Mesendoderm (in vitro differentiated cells): ENCODE results near the gene SGK1.
"Not testable (repeated sequence)": the region's sequence is repeated elsewhere in the genome, so short reads cannot be mapped to it uniquely, and the experiment has no call there.

Experiments
- DNase-seq: peaks from one replicate; pipeline ENCODE4 v3.0.0; 2013
- H2AK5ac ChIP-seq: 2 replicates; pipeline ENCODE4 v1.6.1; 2013; ENCODE audit warnings: low read length, inconsistent platforms
- H2BK120ac ChIP-seq: 2 replicates; pipeline ENCODE4 v1.6.1; 2013; ENCODE audit warnings: low read depth, mild to moderate bottlenecking, low read length, moderate library complexity, mixed read lengths
- H2BK15ac ChIP-seq: replicated peaks from 2 replicates; pipeline ENCODE4 v1.6.1; 2013; ENCODE audit warnings: low read depth, mild to moderate bottlenecking, moderate library complexity
- H2BK5ac ChIP-seq: 2 replicates; pipeline ENCODE4 v1.6.1; 2013; ENCODE audit warnings: low read length, inconsistent platforms
- H3K18ac ChIP-seq: 2 replicates; pipeline ENCODE4 v1.6.1; 2013; ENCODE audit warnings: mild to moderate bottlenecking, low read length, mixed read lengths
- H3K23ac ChIP-seq: one replicate; pipeline ENCODE4 v1.6.1; 2013; ENCODE audit warnings: low read length
- H3K27ac ChIP-seq: 2 replicates; pipeline ENCODE4 v1.5.1; 2013; ENCODE audit warnings: low read depth, mild to moderate bottlenecking, inconsistent platforms, low read length, moderate library complexity
- H3K27me3 ChIP-seq: 2 replicates; pipeline ENCODE4 v1.6.1; 2013; ENCODE audit warnings: low read length, control low read depth, mild to moderate bottlenecking, inconsistent platforms; ENCODE audit not compliant: insufficient read depth, poor library complexity
- H3K36me3 ChIP-seq: 2 replicates; pipeline ENCODE4 v1.6.1; 2013; ENCODE audit warnings: low read length, inconsistent platforms; ENCODE audit not compliant: control insufficient read depth, insufficient read depth
- H3K4ac ChIP-seq: one replicate; pipeline ENCODE4 v1.6.1; 2013; ENCODE audit warnings: low read depth, mild to moderate bottlenecking, low read length, moderate library complexity
- H3K4me1 ChIP-seq: 2 replicates; pipeline ENCODE4 v1.6.1; 2013; ENCODE audit warnings: low read depth, low read length, inconsistent platforms; ENCODE audit not compliant: control insufficient read depth
- H3K4me2 ChIP-seq: 2 replicates; pipeline ENCODE4 v1.6.1; 2013; ENCODE audit warnings: low read length
- H3K4me3 ChIP-seq: 2 replicates; pipeline ENCODE4 v1.5.1; 2013; ENCODE audit warnings: mild to moderate bottlenecking, low read length
- H3K56ac ChIP-seq: one replicate; pipeline ENCODE4 v1.6.1; 2013; ENCODE audit warnings: low read length
- H3K79me1 ChIP-seq: 2 replicates; pipeline ENCODE4 v1.6.1; 2013; ENCODE audit warnings: low read length, inconsistent platforms
- H3K79me2 ChIP-seq: 2 replicates; pipeline ENCODE4 v1.6.1; 2013; ENCODE audit warnings: mild to moderate bottlenecking, low read length; ENCODE audit not compliant: control insufficient read depth, insufficient read depth
- H3K9ac ChIP-seq: 2 replicates; pipeline ENCODE4 v1.6.1; 2013; ENCODE audit warnings: low read length, inconsistent platforms
- H4K5ac ChIP-seq: one replicate; pipeline ENCODE4 v1.6.1; 2013; ENCODE audit warnings: low read length
- H4K8ac ChIP-seq: one replicate; pipeline ENCODE4 v1.6.1; 2013; ENCODE audit warnings: low read depth, mild to moderate bottlenecking, control low read depth, low read length, moderate library complexity
- WGBS: extraction: QIAGEN DNeasy Blood & Tissue Kit; methylation state at CpG from one replicate; pipeline ENCODE4 v1.1.7; 2013; ENCODE audit warnings: low lambda C conversion rate, missing lambda C conversion rate; ENCODE audit not compliant: insufficient coverage; ENCODE audit errors: extremely low coverage; 5-methylcytosine and 5-hydroxymethylcytosine counted together

Gene SGK1

GRCh38 chr6:134309227-134309626 lies 8.7 kb downstream of the SGK1 start:
- no peak overlapping the region for H2BK15ac ChIP-seq
- H3K4me3 ChIP-seq, result no peak overlapping the region
- H2BK120ac ChIP-seq, result no peak overlapping the region
- no peak overlapping the region for H3K27ac ChIP-seq
- no peaks in the 10 kb centered on the region for H3K27me3 ChIP-seq
- no peak overlapping the region for H4K8ac ChIP-seq
- H4K5ac ChIP-seq, result no peak overlapping the region
- H3K4me2 ChIP-seq, result no peak overlapping the region
- H3K23ac ChIP-seq, result no peak overlapping the region
- H3K4me1 ChIP-seq, result no peaks in the 10 kb centered on the region
- H2BK5ac ChIP-seq, result no peak overlapping the region
- H3K79me1 ChIP-seq, result no peaks in the 10 kb centered on the region
- no peak overlapping the region for H3K56ac ChIP-seq
- no peak overlapping the region for H3K18ac ChIP-seq
- no CpG with 5 or more reads among the region's 3 CpGs for WGBS
- no peak overlapping the region for H3K9ac ChIP-seq
- no peaks in the 10 kb centered on the region for H3K36me3 ChIP-seq
- H3K4ac ChIP-seq, result no peak overlapping the region
- DNase-seq, result no peak
- H2AK5ac ChIP-seq, result no peak overlapping the region
- H3K79me2 ChIP-seq, result no peaks in the 10 kb centered on the region

- H3K4me2 ChIP-seq, result no peak overlapping the region
- H4K8ac ChIP-seq, result no peak overlapping the region
- H2AK5ac ChIP-seq, result no peak overlapping the region
- H3K4ac ChIP-seq, result no peak overlapping the region
- H3K9ac ChIP-seq, result no peak overlapping the region
- H3K56ac ChIP-seq, result no peak overlapping the region
- no peaks in the 10 kb centered on the region for H3K36me3 ChIP-seq
- H3K79me2 ChIP-seq, result no peaks in the 10 kb centered on the region
- H2BK5ac ChIP-seq, result no peak overlapping the region
- H3K4me1 ChIP-seq, result no peaks in the 10 kb centered on the region
- H2BK15ac ChIP-seq, result no peak overlapping the region
- no peak for DNase-seq
- WGBS, result no CpG with 5 or more reads among the region's 9 CpGs
- no peak overlapping the region for H3K4me3 ChIP-seq
- H2BK120ac ChIP-seq, result no peak overlapping the region
- H4K5ac ChIP-seq, result no peak overlapping the region
- H3K23ac ChIP-seq, result no peak overlapping the region
- no peak overlapping the region for H3K18ac ChIP-seq
- no peaks in the 10 kb centered on the region for H3K79me1 ChIP-seq
- no peaks in the 10 kb centered on the region for H3K27me3 ChIP-seq
- no peak overlapping the region for H3K27ac ChIP-seq
Observed at GRCh38 chr6:134308800-134309199, 9.1 kb downstream of the SGK1 start.

GRCh38 chr6:134307870-134308269 lies 10.0 kb downstream of the SGK1 start:
- H3K18ac ChIP-seq, result no peak overlapping the region
- no peaks in the 10 kb centered on the region for H3K36me3 ChIP-seq
- H3K79me1 ChIP-seq, result no peaks in the 10 kb centered on the region
- no peak for DNase-seq
- H2BK5ac ChIP-seq, result no peak overlapping the region
- H3K4me2 ChIP-seq, result no peak overlapping the region
- WGBS, result no CpG with 5 or more reads among the region's 5 CpGs
- H3K4ac ChIP-seq, result no peak overlapping the region
- no peak overlapping the region for H3K27ac ChIP-seq
- no peaks in the 10 kb centered on the region for H3K4me1 ChIP-seq
- H4K8ac ChIP-seq, result no peak overlapping the region
- H3K9ac ChIP-seq, result no peak overlapping the region
- H3K23ac ChIP-seq, result no peak overlapping the region
- no peak overlapping the region for H4K5ac ChIP-seq
- no peak overlapping the region for H2BK15ac ChIP-seq
- no peak overlapping the region for H2AK5ac ChIP-seq
- no peaks in the 10 kb centered on the region for H3K27me3 ChIP-seq
- H3K56ac ChIP-seq, result no peak overlapping the region
- no peaks in the 10 kb centered on the region for H3K79me2 ChIP-seq
- no peak overlapping the region for H3K4me3 ChIP-seq
- no peak overlapping the region for H2BK120ac ChIP-seq

- Histone ChIP-seq H3K23ac (no peak overlapping the region), H3K79me1 (no peaks in the 10 kb centered on the region), H2BK5ac (no peak overlapping the region), H2AK5ac (no peak overlapping the region), H4K5ac (no peak overlapping the region), H3K9ac (no peak overlapping the region), H3K18ac (no peak overlapping the region), H2BK15ac (no peak overlapping the region), H3K4me2 (no peak overlapping the region), H3K27ac (no peak overlapping the region), H3K4me3 (no peak overlapping the region), H3K56ac (no peak overlapping the region), H4K8ac (no peak overlapping the region), H3K4me1 (no peaks in the 10 kb centered on the region), H3K79me2 (no peaks in the 10 kb centered on the region), H2BK120ac (no peak overlapping the region), H3K36me3 (no peaks in the 10 kb centered on the region), H3K4ac (no peak overlapping the region), H3K27me3 (no peaks in the 10 kb centered on the region)
- WGBS, result no CpG with 5 or more reads among the region's 6 CpGs
- no peak for DNase-seq
Observed at GRCh38 chr6:134307075-134307474, 10.8 kb downstream of the SGK1 start.

- not testable (repeated sequence) for H3K79me2 ChIP-seq, H3K4ac ChIP-seq, H3K79me1 ChIP-seq, H3K4me2 ChIP-seq, H2BK5ac ChIP-seq, H3K4me1 ChIP-seq, H4K8ac ChIP-seq, H2AK5ac ChIP-seq, H3K36me3 ChIP-seq, H3K18ac ChIP-seq, H3K23ac ChIP-seq, H3K56ac ChIP-seq, H2BK15ac ChIP-seq, H2BK120ac ChIP-seq, H4K5ac ChIP-seq, H3K9ac ChIP-seq, H3K27me3 ChIP-seq, DNase-seq, H3K27ac ChIP-seq, H3K4me3 ChIP-seq
- no CpG with 5 or more reads among the region's 6 CpGs for WGBS
Observed at GRCh38 chr6:134304381-134304780, 13.5 kb downstream of the SGK1 start.

- H2BK120ac ChIP-seq, result no peak overlapping the region
- no peaks in the 10 kb centered on the region for H3K36me3 ChIP-seq
- no peak overlapping the region for H4K8ac ChIP-seq
- H3K4ac ChIP-seq, result no peak overlapping the region
- no peak overlapping the region for H3K18ac ChIP-seq
- H2BK15ac ChIP-seq, result no peak overlapping the region
- WGBS, result no CpG with 5 or more reads among the region's 6 CpGs
- H3K56ac ChIP-seq, result no peak overlapping the region
- no peaks in the 10 kb centered on the region for H3K79me1 ChIP-seq
- H3K27me3 ChIP-seq, result no peaks in the 10 kb centered on the region
- no peak overlapping the region for H3K4me3 ChIP-seq
- no peaks in the 10 kb centered on the region for H3K4me1 ChIP-seq
- H2AK5ac ChIP-seq, result no peak overlapping the region
- H3K9ac ChIP-seq, result no peak overlapping the region
- no peaks in the 10 kb centered on the region for H3K79me2 ChIP-seq
- H3K23ac ChIP-seq, result no peak overlapping the region
- no peak overlapping the region for H3K4me2 ChIP-seq
- no peak overlapping the region for H3K27ac ChIP-seq
- no peak for DNase-seq
- no peak overlapping the region for H4K5ac ChIP-seq
- no peak overlapping the region for H2BK5ac ChIP-seq
Observed at GRCh38 chr6:134303891-134304290, 14.0 kb downstream of the SGK1 start.
